Mononuclear cell (primary cell): Measurements from ENCODE around the gene C4B. TPM values are rescaled to one million over a fixed set of nuclear protein-coding genes. Genes with fewer than 3 reads are reported as not detected.

Source experiments
- H3K27me3 ChIP-seq: 2 replicates; pipeline ENCODE4 v1.6.0; 2011; ENCODE audit warnings: low read length, control low read depth; ENCODE audit not compliant: insufficient read depth
- H3K4me1 ChIP-seq: 2 replicates; pipeline ENCODE4 v1.5.1; 2011; ENCODE audit warnings: mild to moderate bottlenecking, low read length, control low read depth; ENCODE audit not compliant: insufficient read depth
- H3K4me3 ChIP-seq: 2 replicates; pipeline ENCODE4 v1.5.1; 2011; ENCODE audit warnings: mild to moderate bottlenecking, low read length, moderate library complexity
- H3K9me3 ChIP-seq: 2 replicates; pipeline ENCODE4 v1.5.1; 2011; ENCODE audit warnings: low read depth, mild to moderate bottlenecking, control low read depth, low read length
- total RNA-seq: library from RNA; depleted of rRNA; stranded (reverse); fragments of >200 nt; gene quantifications from one replicate; pipeline ENCODE4 v1.2.3, GENCODE V29; 2012

The C4B gene
- total RNA-seq, 1 donor: 1.0 TPM

GRCh38 chr6:32073613-32074012, 59.0 kb downstream of the C4B start:
- Histone ChIP-seq H3K4me1 (no peaks in the 10 kb centered on the region), H3K27me3 (no peaks in the 10 kb centered on the region), H3K4me3 (no peak overlapping the region), H3K9me3 (no peaks in the 10 kb centered on the region)

- no peak overlapping the region for H3K4me3 ChIP-seq
- no peaks in the 10 kb centered on the region for H3K27me3 ChIP-seq
- no peaks in the 10 kb centered on the region for H3K4me1 ChIP-seq
- no peaks in the 10 kb centered on the region for H3K9me3 ChIP-seq
These were observed 60.5 kb downstream of the C4B start for GRCh38 chr6:32074996-32075532.

- H3K4me3 ChIP-seq: no peak overlapping the region
- H3K4me1 ChIP-seq: no peaks in the 10 kb centered on the region
- H3K27me3 ChIP-seq: no peaks in the 10 kb centered on the region
- no peaks in the 10 kb centered on the region for H3K9me3 ChIP-seq
These were observed 61.2 kb downstream of the C4B start for GRCh38 chr6:32075781-32076180.

GRCh38 chr6:32076321-32076809, 61.8 kb downstream of the C4B start:
- Histone ChIP-seq H3K9me3 (no peaks in the 10 kb centered on the region), H3K27me3 (no peaks in the 10 kb centered on the region), H3K4me1 (no peaks in the 10 kb centered on the region), H3K4me3 (no peak overlapping the region)

- Histone ChIP-seq H3K4me3 (no peak overlapping the region), H3K27me3 (no peaks in the 10 kb centered on the region), H3K4me1 (no peaks in the 10 kb centered on the region), H3K9me3 (no peaks in the 10 kb centered on the region)
These were observed 65.1 kb downstream of the C4B start for GRCh38 chr6:32079566-32080290.

- Histone ChIP-seq H3K27me3 (peaks cover 6% of the 10 kb centered on the region), H3K4me1 (no peaks in the 10 kb centered on the region), H3K4me3 (no peak overlapping the region), H3K9me3 (no peaks in the 10 kb centered on the region)
These were observed 66.8 kb downstream of the C4B start for GRCh38 chr6:32081168-32081990.

- Histone ChIP-seq H3K4me3 (no peak overlapping the region), H3K4me1 (no peaks in the 10 kb centered on the region), H3K27me3 (peaks cover 14% of the 10 kb centered on the region), H3K9me3 (no peaks in the 10 kb centered on the region)
These were observed 67.9 kb downstream of the C4B start for GRCh38 chr6:32082478-32082877.

- Histone ChIP-seq H3K9me3 (no peaks in the 10 kb centered on the region), H3K27me3 (peaks cover 14% of the 10 kb centered on the region), H3K4me3 (no peak overlapping the region), H3K4me1 (no peaks in the 10 kb centered on the region)
These were observed 68.3 kb downstream of the C4B start for GRCh38 chr6:32082935-32083334.

- Histone ChIP-seq H3K4me3 (no peak overlapping the region), H3K4me1 (no peaks in the 10 kb centered on the region), H3K27me3 (peaks cover 14% of the 10 kb centered on the region)
These were observed 69.5 kb downstream of the C4B start for GRCh38 chr6:32083812-32084768.

GRCh38 chr6:32084780-32085179, 70.2 kb downstream of the C4B start:
- Histone ChIP-seq H3K27me3 (peaks cover 14% of the 10 kb centered on the region), H3K4me1 (no peaks in the 10 kb centered on the region), H3K9me3 (no peaks in the 10 kb centered on the region), H3K4me3 (no peak overlapping the region)

More at GRCh38 chr6:32083812-32084768, 69.5 kb downstream of the C4B start:
- no peaks in the 10 kb centered on the region for H3K9me3 ChIP-seq

Other genes starting within 250 kb of the C4B start
- gene VWA7, start 237.5 kb upstream of the C4B start, total RNA-seq: 0.31 TPM
- gene VARS1, start 219.0 kb upstream of the C4B start, total RNA-seq: 12.3 TPM
- 15.4 TPM for gene LSM2, start 207.8 kb upstream of the C4B start, total RNA-seq
- gene HSPA1L, start 199.5 kb upstream of the C4B start, total RNA-seq: 2.7 TPM
- 16.6 TPM for gene HSPA1A, start 199.3 kb upstream of the C4B start, total RNA-seq
- 13.3 TPM for gene HSPA1B, start 187.1 kb upstream of the C4B start, total RNA-seq
- gene NEU1, start 152.0 kb upstream of the C4B start, total RNA-seq: 19.4 TPM
- gene SLC44A4, start 135.8 kb upstream of the C4B start, total RNA-seq: 0.10 TPM
- gene EHMT2, start 117.1 kb upstream of the C4B start, total RNA-seq: 14.4 TPM
- gene ZBTB12, start 112.7 kb upstream of the C4B start, total RNA-seq: 0.21 TPM
- gene C2, start 87.1 kb upstream of the C4B start, total RNA-seq: 2.5 TPM
- gene CFB, start 68.7 kb upstream of the C4B start, total RNA-seq: 3.1 TPM
- 47.8 TPM for gene NELFE, start 55.8 kb upstream of the C4B start, total RNA-seq
- gene SKIC2, start 55.6 kb upstream of the C4B start, total RNA-seq: 44.8 TPM
- gene DXO, start 42.7 kb upstream of the C4B start, total RNA-seq: 16.1 TPM
- gene C4A, start 32.7 kb upstream of the C4B start, total RNA-seq: 0.94 TPM
- gene CYP21A2, start 23.6 kb downstream of the C4B start, total RNA-seq: not detected
- 2.8 TPM for gene TNXB, start 94.5 kb downstream of the C4B start, total RNA-seq
- gene ATF6B, start 113.5 kb downstream of the C4B start, total RNA-seq: 32.0 TPM
- 1.2 TPM for gene FKBPL, start 115.5 kb downstream of the C4B start, total RNA-seq
- 0.42 TPM for gene PRRT1, start 137.1 kb downstream of the C4B start, total RNA-seq
- gene PPT2, start 139.3 kb downstream of the C4B start, total RNA-seq: 6.0 TPM
- 0.73 TPM for gene EGFL8, start 149.8 kb downstream of the C4B start, total RNA-seq
- 12.9 TPM for gene AGPAT1, start 161.3 kb downstream of the C4B start, total RNA-seq
- 13.2 TPM for gene RNF5, start 163.6 kb downstream of the C4B start, total RNA-seq
- 1.5 TPM for gene AGER, start 169.5 kb downstream of the C4B start, total RNA-seq
- 49.5 TPM for gene PBX2, start 175.4 kb downstream of the C4B start, total RNA-seq
- 131 TPM for gene GPSM3, start 177.8 kb downstream of the C4B start, total RNA-seq
- gene NOTCH4, start 209.3 kb downstream of the C4B start, total RNA-seq: 5.6 TPM